B cell (primary cell): Measurements from ENCODE around the gene PYGM. TPM values are rescaled to one million over a fixed set of nuclear protein-coding genes. Genes with fewer than 3 reads are reported as not detected.

ENCODE experiments used
- ATAC-seq: fragments of 200-7000 bp; cut with Tn5 transposase; one replicate; pipeline ENCODE4 v1.10.0; 2021; ENCODE audit warnings: low read depth, mild to moderate bottlenecking, moderate number of reproducible peaks, moderate library complexity
- CTCF ChIA-PET: fragments of 350-600 bp; sonication (Branson Sonifier 250); formaldehyde crosslinking; loops from one replicate; lab custom pipeline; 2021; ENCODE audit warnings: antibody characterized with exemption, inconsistent platforms; lab: Charles Lee
- POLR2A ChIA-PET: fragments of 350-600 bp; sonication (Branson Sonifier 250); formaldehyde crosslinking; loops from one replicate; lab custom pipeline; 2021; ENCODE audit warnings: antibody characterized with exemption; lab: Charles Lee
- DNase-seq: peaks from one replicate; pipeline ENCODE4 v3.0.0; 2013
- H2AFZ ChIP-seq: 2 replicates; pipeline ENCODE4 v1.6.1; 2012; ENCODE audit warnings: mild to moderate bottlenecking, low read depth, low read length; ENCODE audit not compliant: insufficient read depth, poor library complexity, severe bottlenecking
- H3K27ac ChIP-seq, 2 donors: 1 replicate in 1 of 2; 2 replicates in 1 of 2; pipeline ENCODE4 v1.5.1; 2012 to 2013; ENCODE audit warnings: low read length in 2 of 2, mild to moderate bottlenecking in 2 of 2, moderate library complexity in 1 of 2
- H3K27me3 ChIP-seq, 4 experiments: fragments of 200-600 bp in 1 of 4; sonication (generic) in 1 of 4; replicated peaks in 1 of 4; 1 replicate in 2 of 4; 2 replicates in 2 of 4; pipeline versions ENCODE4 v1.6.1 to v1.7.0; 2013 to 2016; ENCODE audit warnings: low read length in 3 of 4, mild to moderate bottlenecking in 2 of 4, mixed read lengths in 1 of 4, moderate library complexity in 1 of 4; ENCODE audit not compliant: insufficient read depth in 4 of 4, control insufficient read depth in 3 of 4; ENCODE audit errors: control extremely low read depth in 1 of 4
- H3K36me3 ChIP-seq, 2 experiments: replicated peaks in 1 of 2; 1 replicate in 1 of 2; 2 replicates in 1 of 2; pipeline versions ENCODE4 v1.6.1 to v1.7.1; 2013; ENCODE audit warnings: low read length in 1 of 2; ENCODE audit not compliant: insufficient read depth in 2 of 2, control insufficient read depth in 1 of 2; ENCODE audit errors: control extremely low read depth in 1 of 2, extremely low read depth in 1 of 2
- H3K4me1 ChIP-seq, 2 donors: fragments of 200-600 bp in 1 of 2; sonication (generic) in 1 of 2; 1 replicate in 1 of 2; 2 replicates in 1 of 2; pipeline versions ENCODE4 v1.5.1 to v1.6.1; 2013 to 2017; ENCODE audit warnings: low read length in 2 of 2; ENCODE audit not compliant: control insufficient read depth in 2 of 2, insufficient read depth in 2 of 2
- H3K4me2 ChIP-seq: replicated peaks from 2 replicates; pipeline ENCODE3; 2012; ENCODE audit warnings: mild to moderate bottlenecking, low read depth, low read length; ENCODE audit not compliant: poor library complexity, severe bottlenecking
- H3K4me3 ChIP-seq, 5 experiments: fragments of 200-600 bp in 1 of 5; sonication (generic) in 1 of 5; 1 replicate in 3 of 5; 2 replicates in 2 of 5; pipeline versions ENCODE4 v1.5.1 to v1.7.0; 2011 to 2016; ENCODE audit warnings: low read length in 4 of 5, mild to moderate bottlenecking in 4 of 5, low read depth in 2 of 5, control low read depth in 1 of 5, moderate library complexity in 1 of 5; ENCODE audit not compliant: insufficient read depth in 1 of 5; ENCODE audit errors: control extremely low read depth in 1 of 5, extremely low read depth in 1 of 5
- H3K79me2 ChIP-seq: fragments of 200-600 bp; sonication (generic); one replicate; pipeline ENCODE4 v1.6.0; 2016; ENCODE audit warnings: low read length; ENCODE audit not compliant: control insufficient read depth, insufficient read depth
- H3K9ac ChIP-seq: fragments of 200-600 bp; sonication (generic); 2 replicates; pipeline ENCODE4 v1.6.1; 2017; ENCODE audit warnings: mild to moderate bottlenecking, low read length, moderate library complexity
- H3K9me3 ChIP-seq, 3 donors: one replicate each; pipeline versions ENCODE4 v1.6.1 to v1.7.1; 2013; ENCODE audit warnings: low read length in 2 of 3; ENCODE audit not compliant: control insufficient read depth in 2 of 3, insufficient read depth in 1 of 3; ENCODE audit errors: control extremely low read depth in 1 of 3
- H4K20me1 ChIP-seq: 2 replicates; pipeline ENCODE4 v1.6.0; 2012; ENCODE audit warnings: mild to moderate bottlenecking, low read length; ENCODE audit not compliant: insufficient read depth, control insufficient read depth, poor library complexity, severe bottlenecking
- H3K27ac Mint-ChIP-seq: one replicate; pipeline ENCODE4 v1.8.0; 2021; ENCODE audit warnings: mixed read lengths
- H3K27me3 Mint-ChIP-seq: one replicate; pipeline ENCODE4 v1.8.0; 2021; ENCODE audit warnings: mixed read lengths
- H3K4me1 Mint-ChIP-seq: one replicate; pipeline ENCODE4 v1.8.0; 2021; ENCODE audit warnings: mixed read lengths
- H3K4me3 Mint-ChIP-seq: one replicate; pipeline ENCODE4 v1.8.0; 2021; ENCODE audit warnings: mixed read lengths
- H3K9me3 Mint-ChIP-seq: one replicate; pipeline ENCODE4 v1.8.0; 2022; ENCODE audit warnings: mixed read lengths; ENCODE audit not compliant: insufficient read depth
- EZH2 ChIP-seq: IDR thresholded peaks from 2 replicates; pipeline ENCODE4 v1.6.1; 2012; ENCODE audit warnings: borderline replicate concordance, low read depth, mild to moderate bottlenecking, moderate library complexity, low read length; ENCODE audit not compliant: insufficient read depth, poor library complexity, severe bottlenecking
- WGBS: methylation state at CpG from one replicate; pipeline ENCODE4 v1.1.5; 2013; ENCODE audit warnings: missing lambda C conversion rate; ENCODE audit not compliant: insufficient coverage; 5-methylcytosine and 5-hydroxymethylcytosine counted together
- intact Hi-C: fragments of 100-400 bp; cut with micrococcal nuclease; formaldehyde crosslinking; loops from one replicate; pipeline ENCODE4 v1.10.0; 2022
- polyA plus RNA-seq: library from polyadenylated mRNA; depleted of rRNA; stranded (reverse); fragments of >200 nt; gene quantifications from 2 replicates; pipeline ENCODE4 v1.2.3, GENCODE V29; 2012
- total RNA-seq, 2 donors: library from RNA; stranded (reverse); fragments of 120-200 nt in 1 of 2; gene quantifications; 1 replicate in 1 of 2; 2 replicates in 1 of 2; pipeline versions ENCODE4 v1.2.3 to v1.2.4, GENCODE V29; 2013 to 2022
- TF ChIP-seq, protein P1 (sequence below): fragments of 200-600 bp; IDR thresholded peaks from one replicate; pipeline ENCODE4 v1.8.0; 2022; ENCODE audit warnings: antibody characterized with exemption, mild to moderate bottlenecking

The PYGM gene
- total and polyA plus RNA-seq, 2 donors (not counting 1 experiment from before 2014, with no cell fraction given) = 9.3 to 9.6 TPM

- Histone ChIP-seq H3K9ac (no peak overlapping the region), H4K20me1 (no peaks in the 10 kb centered on the region), H3K79me2 (peaks cover 81% of the 10 kb centered on the region), H3K27me3 (no peaks in the 10 kb centered on the region), H3K27ac (no peak overlapping the region), H3K4me2 (no peak overlapping the region), H3K9me3 (no peaks in the 10 kb centered on the region), H3K36me3 (peaks cover 0 to 26% of the 10 kb centered on the region in 2 experiments), H3K4me1 (peaks cover 31 to 46% of the 10 kb centered on the region in 2 donors), H3K4me3 (no peak overlapping the region), H2AFZ (no peak overlapping the region)
- TF ChIP-seq, protein P1, sequence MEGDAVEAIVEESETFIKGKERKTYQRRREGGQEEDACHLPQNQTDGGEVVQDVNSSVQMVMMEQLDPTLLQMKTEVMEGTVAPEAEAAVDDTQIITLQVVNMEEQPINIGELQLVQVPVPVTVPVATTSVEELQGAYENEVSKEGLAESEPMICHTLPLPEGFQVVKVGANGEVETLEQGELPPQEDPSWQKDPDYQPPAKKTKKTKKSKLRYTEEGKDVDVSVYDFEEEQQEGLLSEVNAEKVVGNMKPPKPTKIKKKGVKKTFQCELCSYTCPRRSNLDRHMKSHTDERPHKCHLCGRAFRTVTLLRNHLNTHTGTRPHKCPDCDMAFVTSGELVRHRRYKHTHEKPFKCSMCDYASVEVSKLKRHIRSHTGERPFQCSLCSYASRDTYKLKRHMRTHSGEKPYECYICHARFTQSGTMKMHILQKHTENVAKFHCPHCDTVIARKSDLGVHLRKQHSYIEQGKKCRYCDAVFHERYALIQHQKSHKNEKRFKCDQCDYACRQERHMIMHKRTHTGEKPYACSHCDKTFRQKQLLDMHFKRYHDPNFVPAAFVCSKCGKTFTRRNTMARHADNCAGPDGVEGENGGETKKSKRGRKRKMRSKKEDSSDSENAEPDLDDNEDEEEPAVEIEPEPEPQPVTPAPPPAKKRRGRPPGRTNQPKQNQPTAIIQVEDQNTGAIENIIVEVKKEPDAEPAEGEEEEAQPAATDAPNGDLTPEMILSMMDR = no peak
- TF ChIP-seq EZH2 = no peak
- POLR2A ChIA-PET = interaction anchor here (8.8 kb wide), 1 partner anchor 12 kb away, joined by 175 read pairs; the partner anchor contains the start of gene RASGRP2
- 97% methylated on average over 13 of the region's 19 CpGs for WGBS
- ATAC-seq (no peak), DNase-seq (no peak)
- Mint-ChIP-seq H3K4me3 (no peak overlapping the region), H3K9me3 (no peaks in the 10 kb centered on the region), H3K27me3 (no peaks in the 10 kb centered on the region), H3K4me1 (peaks cover 42% of the 10 kb centered on the region), H3K27ac (peak overlapping the region; percentile 67)
- intact Hi-C loops = no loop called here
- CTCF ChIA-PET = interaction anchor here (2.0 kb wide), 1 partner anchor 11 kb away, joined by 5 read pairs; no protein-coding TSS in a partner anchor
Observed at GRCh38 chr11:64757549-64758329, 2.0 kb downstream of the PYGM start.
